B cell (primary cell): ENCODE measurements around the gene MCM6.

Experiments used
- EZH2 ChIP-seq: IDR thresholded peaks from 2 replicates; pipeline ENCODE4 v1.6.1; 2012; ENCODE audit warnings: borderline replicate concordance, low read depth, mild to moderate bottlenecking, moderate library complexity, low read length; ENCODE audit not compliant: insufficient read depth, poor library complexity, severe bottlenecking
- TF ChIP-seq, protein P1 (sequence below): fragments of 200-600 bp; IDR thresholded peaks from one replicate; pipeline ENCODE4 v1.8.0; 2022; ENCODE audit warnings: antibody characterized with exemption, mild to moderate bottlenecking

DNA sequence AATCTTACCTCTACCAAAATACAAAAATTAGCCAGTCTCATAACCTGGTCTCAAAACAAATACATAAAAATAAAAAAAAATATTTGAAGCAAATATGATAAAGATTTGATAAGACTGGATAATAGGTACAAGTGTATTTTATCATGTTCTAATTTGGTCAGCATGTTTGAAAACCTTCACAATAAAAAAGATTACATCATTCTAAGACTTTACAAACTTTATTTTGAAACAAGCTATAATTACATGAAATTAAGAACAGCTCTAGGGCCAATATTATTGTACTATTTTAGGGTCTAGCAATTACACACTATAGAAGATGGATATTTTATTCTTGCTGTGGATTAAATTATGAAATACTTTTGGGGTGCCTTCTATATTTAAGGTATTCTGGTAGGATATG, 29.4 kb upstream of the MCM6 start:
- TF ChIP-seq, protein P1, sequence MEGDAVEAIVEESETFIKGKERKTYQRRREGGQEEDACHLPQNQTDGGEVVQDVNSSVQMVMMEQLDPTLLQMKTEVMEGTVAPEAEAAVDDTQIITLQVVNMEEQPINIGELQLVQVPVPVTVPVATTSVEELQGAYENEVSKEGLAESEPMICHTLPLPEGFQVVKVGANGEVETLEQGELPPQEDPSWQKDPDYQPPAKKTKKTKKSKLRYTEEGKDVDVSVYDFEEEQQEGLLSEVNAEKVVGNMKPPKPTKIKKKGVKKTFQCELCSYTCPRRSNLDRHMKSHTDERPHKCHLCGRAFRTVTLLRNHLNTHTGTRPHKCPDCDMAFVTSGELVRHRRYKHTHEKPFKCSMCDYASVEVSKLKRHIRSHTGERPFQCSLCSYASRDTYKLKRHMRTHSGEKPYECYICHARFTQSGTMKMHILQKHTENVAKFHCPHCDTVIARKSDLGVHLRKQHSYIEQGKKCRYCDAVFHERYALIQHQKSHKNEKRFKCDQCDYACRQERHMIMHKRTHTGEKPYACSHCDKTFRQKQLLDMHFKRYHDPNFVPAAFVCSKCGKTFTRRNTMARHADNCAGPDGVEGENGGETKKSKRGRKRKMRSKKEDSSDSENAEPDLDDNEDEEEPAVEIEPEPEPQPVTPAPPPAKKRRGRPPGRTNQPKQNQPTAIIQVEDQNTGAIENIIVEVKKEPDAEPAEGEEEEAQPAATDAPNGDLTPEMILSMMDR = no peak
- TF ChIP-seq EZH2 = no peak
